HuH-7 (cell line): ENCODE results near the gene PI4KA.
"Not testable (repeated sequence)": the region's sequence is repeated elsewhere in the genome, so short reads cannot be mapped to it uniquely, and the experiment has no call there.

ENCODE experiments used
- DNase-seq: peaks from one replicate; pipeline ENCODE4 v3.0.0; 2011; ENCODE audit warnings: low spot score

Gene PI4KA

GRCh38 chr22:20847318-20847822 is 11.2 kb downstream of the PI4KA start:
- no peak for DNase-seq

- DNase-seq, result no peak
Measured at GRCh38 chr22:20844055-20845037, 14.3 kb downstream of the PI4KA start.

- no peak for DNase-seq
Measured at GRCh38 chr22:20843501-20843900, 15.1 kb downstream of the PI4KA start.

- DNase-seq, result no peak
Measured at GRCh38 chr22:20840646-20841371, 17.8 kb downstream of the PI4KA start.

DNA sequence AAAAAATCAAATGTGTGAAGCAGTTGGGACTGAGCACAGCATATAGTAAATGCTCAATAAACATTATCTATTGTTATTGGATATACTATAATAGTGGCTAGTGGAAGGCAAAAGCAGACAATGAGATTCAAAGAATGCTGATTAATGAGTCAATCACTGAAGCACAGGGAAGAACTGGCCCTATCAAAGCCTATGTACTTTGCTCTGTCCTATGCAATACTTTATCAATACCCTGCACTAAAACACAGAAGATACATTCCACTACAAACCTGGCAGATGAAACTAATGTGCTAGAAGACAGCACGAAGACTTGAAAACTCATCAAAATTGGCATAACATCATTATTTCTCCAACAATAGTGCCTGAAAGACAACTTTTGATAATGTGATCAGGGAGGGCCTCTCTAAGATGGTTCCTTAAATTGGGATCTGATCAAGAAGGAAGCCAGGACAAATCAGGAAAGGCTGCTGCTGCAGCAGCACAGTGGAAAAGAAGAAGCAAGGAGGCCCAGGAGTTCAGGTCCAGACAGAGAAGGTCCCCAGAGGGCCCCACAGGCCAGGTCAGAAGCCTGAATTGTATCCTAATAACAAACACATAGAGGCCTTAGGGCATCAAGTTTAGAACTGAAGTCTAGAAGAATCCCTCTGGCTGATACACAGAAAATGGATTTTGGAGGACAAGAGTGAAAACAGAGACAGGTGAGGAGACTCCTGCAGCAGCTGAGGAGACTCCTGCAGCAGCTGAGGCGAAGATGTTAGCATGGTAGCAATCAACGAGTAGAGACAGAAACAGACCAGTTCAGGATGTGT is 18.6 kb downstream of the PI4KA start:
- DNase-seq, result no peak

DNA sequence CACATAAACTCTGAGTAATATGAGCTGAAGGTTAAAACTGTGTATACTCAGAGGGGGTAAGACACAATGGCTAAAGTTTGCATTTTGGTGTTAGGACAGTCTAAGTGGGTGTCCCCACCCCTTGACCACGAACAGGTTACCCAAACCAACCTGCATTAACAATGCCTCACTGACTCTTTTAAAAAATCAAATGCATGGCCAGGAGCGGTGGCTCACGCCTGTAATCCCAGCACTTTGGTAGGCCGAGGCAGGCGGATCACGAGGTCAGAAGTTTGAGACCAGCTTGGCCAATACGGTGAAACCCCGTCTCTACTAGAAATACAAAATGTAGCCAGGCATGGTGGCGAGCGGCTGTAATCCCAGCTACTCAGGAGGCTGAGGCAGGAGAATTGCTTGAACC is 19.3 kb downstream of the PI4KA start:
- not testable (repeated sequence) for DNase-seq

DNA sequence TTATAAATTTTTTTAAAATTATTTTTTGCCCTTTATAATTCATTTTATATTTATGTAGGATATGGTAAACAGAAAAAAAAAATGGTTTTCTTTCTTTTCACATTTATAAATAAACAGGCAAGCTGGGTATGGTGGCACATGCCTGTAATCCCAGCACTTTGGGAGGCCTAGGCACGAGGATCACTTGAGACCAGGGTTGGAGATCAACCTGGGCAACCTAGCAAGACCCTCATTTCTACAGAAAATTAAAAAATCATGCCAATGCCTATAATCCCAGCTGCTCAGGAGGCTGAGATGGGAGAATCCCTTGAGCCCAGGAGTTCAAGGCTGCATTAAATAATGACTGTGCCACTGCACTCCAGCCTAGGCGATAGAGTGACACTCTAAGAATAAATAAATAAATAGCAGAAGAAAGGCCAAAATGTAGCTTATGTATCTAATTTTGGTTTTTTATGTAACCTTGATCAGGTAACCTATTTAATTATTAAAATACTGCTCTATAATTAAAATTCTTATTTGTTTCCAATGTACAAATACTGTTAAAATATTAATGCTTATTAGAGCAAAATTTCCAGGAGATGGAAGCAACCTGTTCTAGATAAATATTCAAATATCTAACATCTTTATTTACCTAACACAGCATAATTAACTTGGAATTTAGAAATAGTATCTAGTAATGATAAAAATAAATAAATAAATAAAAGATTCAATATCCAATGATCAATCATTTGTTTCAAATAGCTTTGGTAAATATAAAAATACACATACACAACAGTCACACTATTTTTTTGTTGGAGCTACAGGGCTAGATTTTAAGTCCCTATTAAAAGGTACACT is 21.4 kb downstream of the PI4KA start:
- DNase-seq, result no peak

DNA sequence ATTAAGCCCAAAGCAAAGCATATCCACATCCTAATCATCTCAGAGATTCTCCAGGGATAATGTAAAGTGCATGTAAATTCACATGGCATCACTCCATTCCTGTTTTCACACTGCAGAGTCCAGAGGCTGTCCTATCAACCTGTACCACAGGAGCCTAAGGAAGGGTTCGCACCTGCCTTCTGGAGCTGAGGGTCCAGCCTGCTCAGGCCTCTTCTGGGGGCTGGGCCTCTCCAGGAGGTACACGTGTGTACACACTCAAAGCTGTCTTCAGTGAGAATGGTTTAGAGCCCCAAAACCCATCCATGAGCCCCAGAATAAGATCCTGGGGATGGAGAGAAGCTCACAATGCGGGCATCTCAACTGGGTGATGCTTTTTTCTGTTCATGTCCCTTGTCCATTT is 23.9 kb downstream of the PI4KA start:
- DNase-seq, result no peak

DNA sequence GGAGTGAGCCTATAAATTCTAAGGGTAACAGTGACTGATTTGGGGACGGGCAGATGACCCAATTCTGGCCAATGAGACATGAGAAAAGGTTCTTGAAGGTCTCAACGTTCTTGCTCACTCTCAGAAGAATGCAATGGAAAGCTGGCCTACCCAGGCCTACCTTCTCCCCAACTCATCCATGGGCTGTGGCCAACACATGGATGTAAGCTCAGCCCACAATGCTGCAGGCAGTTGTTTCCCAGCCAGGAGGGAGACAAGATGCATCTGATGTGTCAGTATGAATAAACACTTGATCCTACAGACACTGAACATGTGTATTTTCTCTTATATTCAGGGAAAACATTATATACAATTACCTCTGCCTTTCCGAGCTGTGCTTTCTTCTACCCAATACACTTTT is 24.4 kb downstream of the PI4KA start:
- no peak for DNase-seq

DNA sequence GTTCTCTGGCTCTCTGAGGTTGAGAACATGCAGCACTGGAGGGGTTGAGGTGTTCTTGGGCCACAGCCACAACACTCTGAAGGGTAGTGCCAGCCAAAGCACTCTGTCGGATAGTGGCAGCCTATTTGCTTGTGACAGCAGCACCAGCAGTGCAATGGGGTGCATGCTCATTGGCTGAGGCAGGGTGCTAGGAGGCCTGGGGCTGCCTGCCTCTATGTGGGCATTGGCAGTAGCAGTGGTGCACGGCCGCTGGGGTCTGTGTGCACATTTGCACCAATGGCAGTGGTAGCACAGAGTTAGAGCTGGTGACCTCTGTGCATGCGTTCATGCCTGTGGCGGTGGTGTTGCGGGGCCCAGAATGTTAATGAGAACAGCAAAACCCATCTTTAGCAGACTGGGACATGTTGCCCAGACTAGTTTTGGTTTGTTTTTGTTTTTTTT is 25.4 kb downstream of the PI4KA start:
- no peak for DNase-seq

DNA sequence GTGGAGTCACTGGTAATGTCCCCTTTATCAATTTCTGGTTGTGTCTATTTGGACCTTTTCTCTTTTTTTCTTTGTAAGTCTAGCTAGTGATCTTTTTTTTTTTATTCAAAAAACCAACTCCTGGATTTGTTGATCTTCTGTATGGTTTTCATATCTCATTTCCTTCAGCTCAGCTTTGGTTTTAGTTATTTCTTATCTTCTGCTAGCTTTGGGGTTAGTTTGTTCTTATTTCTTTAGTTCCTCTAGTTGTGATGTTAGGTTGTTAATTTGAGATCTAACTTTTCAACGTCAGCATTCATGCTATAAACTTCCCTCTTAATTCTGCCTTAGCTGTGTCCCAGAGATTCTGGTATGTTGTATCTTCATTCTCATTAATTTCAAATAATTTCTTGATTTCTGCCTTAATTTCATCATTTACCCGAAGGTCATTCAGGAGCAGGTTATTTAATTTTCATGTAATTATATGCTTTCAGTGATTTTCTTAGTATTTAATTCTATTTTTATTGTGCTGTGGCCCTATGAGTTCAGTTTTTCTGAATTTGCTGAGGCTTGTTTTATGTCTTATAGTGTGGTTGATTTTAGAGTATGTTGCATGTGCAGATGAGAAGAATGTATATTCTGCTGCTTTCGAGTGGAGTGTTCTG is 29.0 kb downstream of the PI4KA start:
- DNase-seq, result no peak

DNA sequence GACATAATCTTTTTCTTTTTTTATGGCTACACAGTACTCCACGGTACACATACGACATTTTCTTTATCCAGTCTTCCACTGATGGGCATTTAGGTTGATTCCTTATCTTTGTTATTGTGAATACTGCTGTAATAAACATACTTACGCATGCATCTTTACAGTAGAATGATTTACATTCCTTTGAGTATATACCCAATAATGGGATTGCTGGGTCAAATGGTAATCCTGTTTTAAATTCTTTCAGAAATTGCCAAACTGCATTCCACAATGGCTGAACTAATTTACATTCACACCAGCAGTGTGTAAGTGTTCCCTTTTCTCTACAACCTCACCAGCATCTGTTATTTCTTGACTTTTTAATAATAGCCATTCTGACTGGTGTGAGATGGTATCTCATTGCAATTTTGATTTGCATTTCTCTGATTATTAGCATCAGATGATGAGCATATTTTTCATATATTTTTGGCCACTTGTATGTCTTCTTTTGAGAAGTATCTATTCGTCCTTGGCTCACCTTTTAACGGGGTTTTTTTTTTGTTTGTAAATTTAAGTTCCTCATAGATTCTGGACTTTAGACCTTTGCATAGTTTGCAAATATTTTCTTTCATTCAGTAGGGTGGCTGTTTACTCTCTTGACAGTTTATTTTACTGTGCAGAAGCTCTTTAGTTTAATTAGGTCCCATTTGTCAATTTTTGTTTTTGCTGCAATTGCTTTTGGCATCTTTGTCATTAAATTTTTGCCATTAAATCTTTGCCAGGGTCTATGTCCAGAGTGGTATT is 32.0 kb downstream of the PI4KA start:
- not testable (repeated sequence) for DNase-seq

GRCh38 chr22:20825624-20826023 is 33.0 kb downstream of the PI4KA start:
- DNase-seq, result no peak

DNA sequence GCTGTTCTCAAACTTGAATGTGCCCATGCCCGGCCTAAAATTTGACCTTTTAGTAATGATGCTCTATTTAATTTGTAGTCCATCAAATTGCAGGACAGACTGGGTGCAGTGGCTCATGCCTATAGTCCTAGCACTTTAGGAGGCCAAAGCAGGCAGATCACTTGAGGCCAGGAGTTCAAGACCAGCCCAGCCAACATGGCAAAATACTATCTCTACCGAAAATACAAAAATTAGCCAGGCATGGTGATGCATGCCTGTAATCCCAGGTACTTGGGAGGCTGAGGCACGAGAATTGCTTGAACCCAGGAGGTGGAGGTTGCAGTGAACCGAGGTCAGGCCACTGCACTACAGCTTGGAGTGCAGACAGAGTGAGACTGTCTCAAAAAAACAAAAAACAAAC is 33.4 kb downstream of the PI4KA start:
- not testable (repeated sequence) for DNase-seq

DNA sequence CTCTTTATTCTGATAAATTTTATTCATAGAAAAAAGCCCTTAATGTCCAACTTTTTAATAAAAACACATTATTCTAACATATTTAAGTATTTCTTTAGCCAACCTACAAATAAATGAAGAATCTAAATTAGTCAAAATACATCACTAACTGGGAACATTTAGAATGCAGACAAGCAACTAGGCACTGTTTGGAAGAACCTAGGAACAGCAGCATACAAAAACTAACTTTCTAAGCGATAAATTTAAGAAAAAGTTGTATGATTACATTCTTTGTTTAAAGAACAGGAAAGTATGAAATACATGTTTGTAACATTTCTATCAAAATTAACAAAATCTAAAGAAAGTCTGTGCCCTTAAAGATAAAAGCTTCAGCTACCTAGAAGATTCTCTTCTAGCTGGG is 35.3 kb downstream of the PI4KA start:
- no peak for DNase-seq

DNA sequence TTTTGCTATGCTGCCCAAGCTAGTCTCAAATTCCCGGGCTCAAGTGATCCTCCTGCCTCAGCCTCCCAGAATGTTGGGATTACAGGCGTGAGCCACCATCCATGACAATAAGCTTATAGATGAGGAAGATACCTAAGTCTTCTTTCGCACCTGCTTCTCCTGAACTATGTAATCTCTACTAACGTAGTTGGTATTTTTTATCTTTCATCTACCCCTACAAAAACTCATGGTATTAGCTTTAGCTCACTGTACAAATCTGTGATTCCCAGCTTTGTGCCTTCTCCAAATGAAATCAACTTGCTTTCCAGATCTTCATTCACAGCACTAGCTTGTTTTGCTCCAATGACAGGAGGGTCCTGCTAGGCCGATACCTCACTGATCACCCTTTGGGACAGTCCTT is 36.4 kb downstream of the PI4KA start:
- no peak for DNase-seq

DNA sequence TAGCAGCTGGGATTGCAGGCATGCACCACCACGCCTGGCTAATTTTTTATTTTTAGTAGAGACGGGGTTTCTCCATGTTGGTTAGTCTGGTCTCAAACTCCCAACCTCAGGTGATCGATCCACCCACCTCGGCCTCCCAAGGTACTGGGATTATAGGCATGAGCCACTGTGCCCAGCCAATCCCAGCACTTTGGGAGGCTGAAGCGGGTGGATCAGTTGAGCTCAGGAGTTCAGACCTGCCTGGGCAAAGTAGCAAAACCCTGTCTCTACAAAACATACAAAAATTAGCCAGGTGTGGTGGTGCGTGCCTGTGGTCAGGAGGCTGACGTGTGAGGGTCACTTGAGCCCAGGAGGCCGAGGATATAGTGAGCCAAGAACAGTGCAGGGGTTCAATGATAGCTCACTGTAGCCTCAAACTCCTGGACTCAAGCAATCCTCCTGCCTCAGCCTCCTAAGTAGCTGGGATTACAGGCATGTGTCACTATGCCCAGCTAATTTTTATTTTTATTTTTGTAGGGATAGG is 36.8 kb downstream of the PI4KA start:
- DNase-seq, result not testable (repeated sequence)

DNA sequence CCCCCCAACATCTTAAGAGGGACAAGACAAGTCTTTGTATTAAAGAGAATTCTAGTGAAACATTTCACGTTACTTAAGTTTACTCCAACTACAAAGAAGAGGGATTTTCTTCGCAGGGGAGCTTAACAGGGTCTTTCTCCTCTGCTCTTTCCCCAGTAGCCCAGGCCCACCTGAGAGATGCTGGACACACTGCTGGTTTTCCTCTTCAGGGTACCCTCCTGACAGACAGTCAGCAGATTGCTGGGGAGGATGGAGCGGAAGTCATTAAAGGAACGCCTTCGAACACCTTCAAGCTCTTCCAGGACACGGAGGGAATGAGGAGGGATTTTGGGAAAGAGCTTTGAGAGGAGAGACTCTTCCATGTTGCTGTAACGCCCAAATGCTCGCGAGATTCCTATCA is 39.1 kb downstream of the PI4KA start:
- DNase-seq, result no peak

DNA sequence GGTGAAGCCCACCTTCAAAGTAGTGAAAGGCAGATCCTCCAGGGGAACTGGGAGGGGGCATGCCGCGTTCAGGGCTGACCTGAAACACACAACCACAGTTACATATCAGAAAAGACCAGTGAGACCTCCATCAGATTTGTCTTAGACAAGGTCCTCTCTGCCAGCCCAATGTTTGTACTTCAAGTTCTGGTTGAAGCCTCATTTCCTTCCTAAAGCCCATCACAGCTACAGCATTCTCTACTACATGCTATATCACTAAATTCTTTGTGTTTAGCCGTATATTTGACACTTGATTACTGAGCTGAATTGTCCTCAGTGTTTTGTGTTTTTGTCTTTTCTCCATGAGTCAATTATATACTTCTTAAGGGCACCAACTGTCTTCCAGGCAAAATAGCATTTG is 40.1 kb downstream of the PI4KA start:
- DNase-seq, result no peak

DNA sequence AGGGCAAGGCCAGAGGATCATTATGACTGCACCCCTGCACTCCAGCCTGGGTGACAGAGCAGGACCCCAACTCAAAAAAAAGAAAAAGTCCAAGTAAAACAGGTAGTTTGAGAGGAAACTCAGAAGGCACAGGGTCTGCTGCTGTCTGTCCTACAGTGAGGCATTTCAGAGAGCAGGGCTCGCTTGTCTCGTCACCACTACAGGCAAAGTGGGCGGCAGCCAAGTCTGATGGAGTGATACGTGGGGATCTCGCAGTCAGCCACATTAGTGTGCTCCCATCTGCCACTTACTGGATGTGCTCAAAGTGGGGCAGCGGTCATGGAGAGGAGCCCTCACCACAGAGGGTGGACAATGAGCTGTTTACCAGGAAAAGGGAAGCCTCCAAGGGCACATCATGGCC is 42.1 kb downstream of the PI4KA start:
- DNase-seq, result no peak
